Measurements from ENCODE around the gene GALNT14.
A peak's percentile ranks its signal among the peaks of the same experiment; 100 is the strongest.

GALNT14 gene

GRCh38 chr2:31132786-31133185 is 5.5 kb downstream of the GALNT14 start:
- no peak for DNase-seq

DNA sequence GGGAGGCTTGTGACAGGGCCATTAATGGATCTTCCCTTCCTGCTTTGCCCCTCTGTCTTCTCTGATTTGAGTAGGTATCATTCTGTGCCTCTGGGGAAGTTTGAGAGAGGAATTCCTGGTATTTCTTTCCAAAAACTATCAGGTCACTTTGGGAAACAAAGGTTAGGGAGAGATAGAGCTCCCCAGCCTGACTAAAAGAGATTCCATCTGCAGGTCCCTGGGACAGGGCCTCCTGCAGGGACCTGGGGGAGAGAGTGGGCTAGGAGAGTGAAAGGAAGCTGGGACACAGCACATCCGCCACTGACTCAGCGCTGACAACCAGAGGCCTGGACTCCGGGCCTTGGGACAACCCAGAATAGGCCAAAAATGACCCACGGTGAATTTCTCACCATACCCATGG is 6.4 kb downstream of the GALNT14 start:
- no peak for DNase-seq

DNA sequence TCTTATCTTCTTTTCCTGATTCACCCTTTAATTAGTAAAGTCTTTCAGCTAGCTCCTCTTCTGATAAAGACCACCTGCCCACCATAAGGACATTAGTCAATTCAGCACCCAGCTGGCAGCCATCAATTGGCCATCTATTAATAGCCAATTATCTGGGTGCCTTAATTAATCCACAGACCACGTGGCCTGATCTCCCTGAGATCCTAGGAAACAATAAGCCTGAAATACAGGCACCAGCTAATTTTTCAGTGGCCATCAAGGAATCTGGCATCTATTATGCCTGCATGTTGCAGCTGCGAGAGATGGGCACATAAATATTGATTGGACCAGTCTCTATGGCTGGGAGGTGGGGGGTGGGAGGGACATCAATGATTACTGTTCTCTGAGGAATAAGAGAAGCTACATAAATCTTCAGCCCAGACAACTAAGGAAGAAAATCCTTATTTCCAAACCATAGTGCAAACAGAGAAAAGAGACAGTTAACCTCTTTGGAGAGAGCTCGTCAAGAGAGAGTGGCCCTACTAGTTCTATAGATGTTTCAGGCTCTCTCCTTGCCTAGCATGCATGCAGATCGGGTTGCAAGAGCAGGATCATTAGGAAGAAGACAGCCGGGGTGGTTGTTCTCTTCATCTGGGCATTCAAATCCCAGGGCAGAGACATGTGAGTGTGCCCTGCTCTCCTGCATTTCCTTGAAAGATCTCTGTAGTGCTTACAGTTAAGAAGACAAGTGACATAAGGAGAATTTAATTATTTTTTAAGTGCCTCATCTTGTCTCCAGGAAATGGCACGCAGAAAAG is 8.7 kb downstream of the GALNT14 start:
- no peak for DNase-seq

GRCh38 chr2:31127931-31128330 is 10.3 kb downstream of the GALNT14 start:
- no peak for DNase-seq

DNA sequence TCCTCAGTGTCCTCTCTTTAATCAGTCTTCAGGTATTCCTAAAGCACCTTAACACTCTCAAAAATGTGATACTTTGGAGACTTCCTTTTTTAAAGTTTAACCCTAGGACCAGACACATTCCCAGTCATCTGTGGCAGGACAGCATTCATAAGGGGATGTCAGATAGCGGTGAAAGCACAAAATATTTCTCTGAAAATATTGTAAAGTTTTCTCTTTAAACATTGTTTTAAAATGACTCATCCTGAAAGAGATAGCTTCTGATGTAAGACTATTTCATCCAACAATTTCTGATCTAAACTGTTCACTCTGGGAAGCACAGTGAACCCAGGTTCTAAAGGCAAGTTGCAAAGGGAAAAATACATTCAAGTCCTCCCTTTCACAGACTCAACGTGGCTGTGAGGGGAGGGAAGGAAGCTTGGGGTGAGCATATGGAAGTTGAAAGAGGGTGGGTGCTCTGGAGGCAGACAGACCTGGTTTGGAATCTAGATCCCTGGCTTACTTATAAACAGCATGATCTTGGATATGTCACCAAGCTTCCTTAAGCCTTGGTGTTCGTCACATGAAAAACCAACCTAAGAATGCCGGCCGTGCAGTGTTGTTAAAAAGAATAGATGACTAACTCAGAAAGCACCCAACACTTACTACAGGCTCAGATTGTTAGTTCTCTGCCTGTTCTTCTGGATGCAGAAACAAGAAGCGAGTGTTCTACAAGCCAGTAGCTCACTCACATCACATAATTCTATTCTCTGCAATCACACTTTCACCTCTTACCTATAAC is 12.1 kb downstream of the GALNT14 start:
- DNase-seq: no peak

- DNase-seq: no peak
These were observed 13.3 kb downstream of the GALNT14 start for GRCh38 chr2:31124904-31125303.

DNA sequence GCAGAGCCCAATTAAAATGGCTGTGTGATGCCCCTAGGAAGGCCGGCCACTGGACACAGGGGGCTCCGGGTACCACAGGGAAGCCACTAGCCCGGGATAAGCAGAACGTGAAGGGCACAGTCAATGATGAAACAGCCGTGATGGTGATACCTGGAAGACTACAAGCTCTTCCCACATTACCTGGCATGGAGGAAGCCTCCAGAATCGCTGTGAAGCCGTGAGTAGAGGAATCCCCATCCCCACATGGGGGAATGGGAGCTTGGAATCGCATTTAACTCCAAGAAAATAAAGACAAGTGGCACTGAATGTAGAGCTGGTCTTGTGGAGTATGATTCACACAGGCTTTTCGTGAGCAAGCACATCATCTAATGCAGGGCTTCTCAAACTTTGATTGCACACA is 16.1 kb downstream of the GALNT14 start:
- no peak for DNase-seq

DNA sequence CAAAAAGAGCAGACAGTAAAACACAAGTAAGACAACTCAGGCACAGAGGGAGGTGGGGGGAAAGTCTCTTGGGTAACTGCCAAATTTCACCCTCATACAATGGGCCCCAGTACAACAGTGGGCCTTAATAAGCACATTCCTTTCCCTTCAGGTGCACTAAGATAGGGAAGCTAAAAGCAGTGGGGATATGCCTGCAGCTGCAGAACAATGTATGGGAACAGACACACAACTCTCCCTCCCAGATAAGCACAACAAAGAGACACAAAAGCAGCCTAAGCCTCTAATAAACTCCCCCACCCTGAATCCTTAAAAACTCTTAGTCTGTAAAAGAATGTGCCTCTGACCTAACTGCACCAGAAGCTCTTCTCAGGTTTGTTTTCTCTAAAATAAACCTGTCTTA is 24.5 kb downstream of the GALNT14 start:
- no peak for DNase-seq

DNA sequence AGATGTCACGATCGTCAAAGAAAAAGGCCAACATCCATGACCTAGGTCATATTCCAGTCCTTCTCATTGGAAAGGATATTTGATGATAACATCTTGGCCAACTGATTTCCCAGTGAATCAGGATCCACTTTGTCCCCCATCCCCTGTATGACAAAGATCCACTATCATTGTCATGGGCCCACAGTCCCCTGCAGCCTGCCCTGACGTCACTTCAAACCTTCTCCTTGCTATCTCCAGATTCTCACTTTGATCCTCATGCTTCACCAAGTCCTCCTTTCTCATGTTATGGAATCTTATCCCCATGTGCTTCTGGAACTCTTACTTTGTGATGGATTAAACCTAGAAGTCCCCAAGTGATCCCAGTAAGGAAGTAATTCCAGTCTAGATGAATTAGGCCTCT is 25.7 kb downstream of the GALNT14 start:
- DNase-seq: no peak

GRCh38 chr2:31110998-31111397 is 27.2 kb downstream of the GALNT14 start:
- no peak for DNase-seq

DNA sequence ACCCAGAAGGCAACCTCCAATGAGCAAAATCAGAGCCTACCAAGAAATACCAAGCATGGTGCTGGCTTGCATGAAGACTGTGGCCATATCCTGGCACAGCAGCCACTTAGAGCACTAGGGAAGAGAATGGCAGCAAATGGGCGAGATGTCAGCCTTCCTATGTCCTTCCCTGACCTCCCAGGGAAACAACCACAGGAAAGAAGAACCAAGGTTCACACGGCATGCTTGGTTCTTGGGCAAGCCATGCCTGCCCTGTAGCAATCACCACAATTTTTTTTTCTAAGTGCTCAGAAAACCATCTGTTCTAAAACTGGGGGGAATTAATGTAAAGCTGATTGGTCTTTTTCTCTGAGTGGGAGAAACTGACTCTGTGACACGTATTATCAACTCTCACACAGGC is 27.8 kb downstream of the GALNT14 start:
- no peak for DNase-seq

GRCh38 chr2:31109633-31110192 is 28.5 kb downstream of the GALNT14 start:
- DNase-seq: no peak

DNA sequence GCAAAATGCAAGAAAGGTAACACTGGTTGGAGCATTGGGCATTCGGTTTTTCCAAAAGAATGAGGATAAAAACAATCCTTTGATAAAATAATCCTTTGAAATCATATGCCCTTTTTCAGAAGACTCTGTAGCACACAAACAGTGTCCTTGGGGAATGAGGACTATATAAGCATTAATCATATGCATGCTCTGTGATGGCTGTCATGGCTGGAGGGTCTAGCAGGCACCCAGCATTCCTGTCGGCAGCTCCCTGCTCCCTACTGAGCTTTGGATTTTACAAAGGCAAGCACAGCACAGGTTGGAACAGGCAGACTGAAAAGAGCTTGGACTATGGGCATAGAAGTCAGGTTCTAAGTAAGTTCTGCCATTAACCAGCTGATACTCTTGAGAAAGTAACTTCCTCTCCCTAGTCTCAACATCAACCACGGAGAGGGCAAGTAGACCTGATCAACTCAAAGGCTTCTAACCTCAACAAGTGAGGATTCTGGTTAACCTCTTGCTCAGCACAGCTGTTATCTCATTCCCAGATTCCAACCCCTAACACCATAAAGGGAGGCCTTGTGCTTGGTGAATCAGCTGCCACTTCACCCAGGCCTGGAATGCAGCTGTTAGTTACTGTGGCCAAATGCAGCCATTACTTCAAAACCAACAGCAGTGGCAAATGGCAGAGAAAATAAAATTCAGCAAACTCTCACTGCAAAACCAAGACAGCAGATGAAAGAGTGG is 29.5 kb downstream of the GALNT14 start:
- DNase-seq: no peak

DNA sequence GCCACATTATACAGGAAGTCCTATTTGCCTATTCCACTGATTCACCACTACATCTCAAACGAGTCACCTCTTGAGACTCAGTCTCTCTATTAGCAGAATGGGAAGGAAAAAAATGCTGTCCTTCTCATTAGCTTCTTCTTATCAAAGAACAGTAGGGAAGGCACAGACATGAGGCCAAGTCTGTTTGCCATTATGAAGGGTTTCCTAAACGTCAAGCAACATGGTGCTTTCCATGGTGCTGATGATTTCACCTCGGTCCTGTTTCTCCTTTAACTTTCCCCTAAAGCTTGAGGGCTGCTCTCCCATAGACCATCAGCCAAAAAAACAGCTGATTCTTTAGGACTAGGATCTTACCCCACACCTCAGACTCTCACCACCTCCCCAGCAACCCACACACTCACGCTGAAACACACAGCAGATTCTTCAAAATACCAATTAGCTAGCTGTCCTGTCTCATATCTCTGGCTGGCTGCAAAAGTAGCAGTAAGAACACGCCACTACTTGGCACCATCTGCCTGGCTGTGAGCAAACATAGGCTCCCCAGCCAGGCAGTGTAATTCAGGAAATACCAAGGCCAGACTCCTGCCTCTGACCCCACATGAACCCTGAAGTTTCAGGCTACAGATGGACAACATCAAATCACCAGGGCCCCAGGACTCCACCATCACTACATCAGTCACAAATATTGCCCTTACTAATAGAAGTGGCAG is 30.5 kb downstream of the GALNT14 start:
- peak; percentile 59 for DNase-seq

GRCh38 chr2:31101701-31102100 is 36.5 kb downstream of the GALNT14 start:
- no peak for DNase-seq

- no peak for DNase-seq
These were observed 40.2 kb downstream of the GALNT14 start for GRCh38 chr2:31097962-31098613.

DNA sequence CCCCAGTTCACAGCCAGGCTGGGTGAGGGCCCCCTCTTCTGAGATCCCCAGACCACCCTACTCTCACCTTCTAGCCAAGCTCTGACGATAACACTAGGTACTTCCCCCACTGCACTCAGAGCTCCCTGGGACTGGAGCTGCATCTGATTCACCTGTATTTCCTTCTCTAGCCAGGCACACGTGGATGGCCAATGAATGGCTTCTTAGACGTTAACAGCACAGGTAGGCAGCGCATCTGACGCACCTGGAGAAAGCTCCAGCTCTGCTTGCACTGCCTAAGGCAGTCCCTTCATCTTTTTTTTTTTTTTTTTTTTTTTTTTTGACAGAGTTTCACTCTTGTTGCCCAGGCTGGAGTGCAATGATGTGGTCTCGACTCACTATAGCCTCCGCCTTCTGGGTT is 48.1 kb downstream of the GALNT14 start:
- DNase-seq: no peak

DNA sequence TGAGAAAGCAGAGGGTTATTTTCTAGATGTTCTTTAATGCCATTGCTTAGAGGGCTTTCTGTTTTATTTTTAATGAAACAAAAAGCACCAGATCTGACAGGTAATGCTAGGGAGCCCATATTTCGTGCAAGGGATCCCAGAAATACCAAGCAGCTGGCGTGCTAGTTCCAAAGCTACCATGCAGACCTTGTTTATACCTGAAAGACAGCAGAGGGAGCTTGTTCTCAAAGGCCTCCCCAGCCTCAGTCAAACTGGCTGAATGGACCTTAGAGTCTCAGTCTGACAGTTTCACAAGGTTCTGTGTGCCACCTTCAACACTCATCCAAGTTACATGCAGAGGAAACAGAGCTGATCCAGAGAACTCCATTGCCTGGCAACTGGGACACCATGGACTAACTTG is 48.6 kb downstream of the GALNT14 start:
- DNase-seq: no peak

GRCh38 chr2:31088504-31089195 is 49.6 kb downstream of the GALNT14 start:
- no peak for DNase-seq

GRCh38 chr2:31087491-31087890 is 50.7 kb downstream of the GALNT14 start:
- DNase-seq: no peak

GRCh38 chr2:31086590-31086989 is 51.6 kb downstream of the GALNT14 start:
- DNase-seq: no peak

Data from NCI-H446 treated with DMSO at 0.1 percent for 48 hours (cell line).